ENCODE data around the gene RETREG3. TPM values are rescaled to one million over a fixed set of nuclear protein-coding genes. Genes with fewer than 3 reads are reported as not detected.

RETREG3 gene
- total and polyA plus RNA-seq, 2 of the 13 experiments (the other 11 are each of a cell fraction or from before 2014, with no cell fraction given): 47.0 to 55.8 TPM

- TF ChIP-seq, protein P1, sequence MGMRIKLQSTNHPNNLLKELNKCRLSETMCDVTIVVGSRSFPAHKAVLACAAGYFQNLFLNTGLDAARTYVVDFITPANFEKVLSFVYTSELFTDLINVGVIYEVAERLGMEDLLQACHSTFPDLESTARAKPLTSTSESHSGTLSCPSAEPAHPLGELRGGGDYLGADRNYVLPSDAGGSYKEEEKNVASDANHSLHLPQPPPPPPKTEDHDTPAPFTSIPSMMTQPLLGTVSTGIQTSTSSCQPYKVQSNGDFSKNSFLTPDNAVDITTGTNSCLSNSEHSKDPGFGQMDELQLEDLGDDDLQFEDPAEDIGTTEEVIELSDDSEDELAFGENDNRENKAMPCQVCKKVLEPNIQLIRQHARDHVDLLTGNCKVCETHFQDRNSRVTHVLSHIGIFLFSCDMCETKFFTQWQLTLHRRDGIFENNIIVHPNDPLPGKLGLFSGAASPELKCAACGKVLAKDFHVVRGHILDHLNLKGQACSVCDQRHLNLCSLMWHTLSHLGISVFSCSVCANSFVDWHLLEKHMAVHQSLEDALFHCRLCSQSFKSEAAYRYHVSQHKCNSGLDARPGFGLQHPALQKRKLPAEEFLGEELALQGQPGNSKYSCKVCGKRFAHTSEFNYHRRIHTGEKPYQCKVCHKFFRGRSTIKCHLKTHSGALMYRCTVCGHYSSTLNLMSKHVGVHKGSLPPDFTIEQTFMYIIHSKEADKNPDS (CRISPR knock-in tag; IDR thresholded peaks at IDR 0.05): peak; percentile 47; the same call in 1 of the 2 replicates
- TF ChIP-seq SIX4 (CRISPR knock-in tag; IDR thresholded peaks at IDR 0.05) (no peak), PHB2 (IDR thresholded peaks at IDR 0.05; ENCODE audit: partially characterized antibody) (no peak), MAFG (CRISPR knock-in tag; IDR thresholded peaks at IDR 0.05) (no peak), PHF20 (CRISPR knock-in tag; IDR thresholded peaks at IDR 0.05) (no peak), ZNF552 (CRISPR knock-in tag; IDR thresholded peaks at IDR 0.05; ENCODE audit: borderline replicate concordance) (no peak), BORCS8-MEF2B (CRISPR knock-in tag; IDR thresholded peaks at IDR 0.05) (no peak), ZNF205 (CRISPR knock-in tag; IDR thresholded peaks at IDR 0.05) (no peak), SMAD1 (CRISPR knock-in tag; IDR thresholded peaks at IDR 0.05; ENCODE audit: borderline replicate concordance, low read depth) (no peak), ZMYM3 (CRISPR knock-in tag; IDR thresholded peaks at IDR 0.05) (no peak), ZNF777 (CRISPR knock-in tag; IDR thresholded peaks at IDR 0.05) (0 out of 2 replicates have a peak, but pooled peaks have one; percentile 6), MBNL3 (CRISPR knock-in tag; conservative IDR thresholded peaks at IDR 0.05) (no peak), ZBTB7B (CRISPR knock-in tag; IDR thresholded peaks at IDR 0.05) (no peak), IRF1 (CRISPR knock-in tag; IDR thresholded peaks at IDR 0.05; ENCODE audit: low read depth) (no peak), ZNF775 (CRISPR knock-in tag; IDR thresholded peaks at IDR 0.05; ENCODE audit: borderline replicate concordance) (no peak), TRAFD1 (CRISPR knock-in tag; IDR thresholded peaks at IDR 0.05; ENCODE audit: borderline replicate concordance) (no peak), TSC22D2 (CRISPR knock-in tag; IDR thresholded peaks at IDR 0.05; ENCODE audit: borderline replicate concordance) (no peak), ZNF276 (CRISPR knock-in tag; IDR thresholded peaks at IDR 0.05; ENCODE audit: low read depth) (no peak), REL (CRISPR knock-in tag; conservative IDR thresholded peaks at IDR 0.05) (no peak), ZFP82 (CRISPR knock-in tag; IDR thresholded peaks at IDR 0.05; ENCODE audit: borderline replicate concordance) (no peak)
- TF ChIP-seq, protein P2, sequence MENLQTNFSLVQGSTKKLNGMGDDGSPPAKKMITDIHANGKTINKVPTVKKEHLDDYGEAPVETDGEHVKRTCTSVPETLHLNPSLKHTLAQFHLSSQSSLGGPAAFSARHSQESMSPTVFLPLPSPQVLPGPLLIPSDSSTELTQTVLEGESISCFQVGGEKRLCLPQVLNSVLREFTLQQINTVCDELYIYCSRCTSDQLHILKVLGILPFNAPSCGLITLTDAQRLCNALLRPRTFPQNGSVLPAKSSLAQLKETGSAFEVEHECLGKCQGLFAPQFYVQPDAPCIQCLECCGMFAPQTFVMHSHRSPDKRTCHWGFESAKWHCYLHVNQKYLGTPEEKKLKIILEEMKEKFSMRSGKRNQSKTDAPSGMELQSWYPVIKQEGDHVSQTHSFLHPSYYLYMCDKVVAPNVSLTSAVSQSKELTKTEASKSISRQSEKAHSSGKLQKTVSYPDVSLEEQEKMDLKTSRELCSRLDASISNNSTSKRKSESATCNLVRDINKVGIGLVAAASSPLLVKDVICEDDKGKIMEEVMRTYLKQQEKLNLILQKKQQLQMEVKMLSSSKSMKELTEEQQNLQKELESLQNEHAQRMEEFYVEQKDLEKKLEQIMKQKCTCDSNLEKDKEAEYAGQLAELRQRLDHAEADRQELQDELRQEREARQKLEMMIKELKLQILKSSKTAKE (CRISPR knock-in tag; IDR thresholded peaks at IDR 0.05; ENCODE audit: borderline replicate concordance): no peak
Measured at GRCh38 chr17:42608305-42609181, 631 bp downstream of the RETREG3 start (continued).

All from HepG2 (cell line).